Loucy (cell line): Measurements from ENCODE around the gene PAEP.

Experiments
- CTCF ChIP-seq: fragments of 200-600 bp; sonication (generic); conservative IDR thresholded peaks from 2 replicates; pipeline ENCODE4 v1.5.1; 2014; ENCODE audit warnings: mild to moderate bottlenecking, antibody characterized with exemption, low read length
- EZH2phosphoT487 ChIP-seq: fragments of 200-600 bp; IDR thresholded peaks from 2 replicates; pipeline ENCODE4 v1.6.1; 2018; ENCODE audit warnings: antibody characterized with exemption, mild to moderate bottlenecking, moderate library complexity, borderline replicate concordance

GRCh38 chr9:135613946-135614805 lies 52.6 kb downstream of the PAEP start:
- TF ChIP-seq CTCF (no peak), EZH2phosphoT487 (no peak)
